ENCODE results near the gene USP31.

DNA sequence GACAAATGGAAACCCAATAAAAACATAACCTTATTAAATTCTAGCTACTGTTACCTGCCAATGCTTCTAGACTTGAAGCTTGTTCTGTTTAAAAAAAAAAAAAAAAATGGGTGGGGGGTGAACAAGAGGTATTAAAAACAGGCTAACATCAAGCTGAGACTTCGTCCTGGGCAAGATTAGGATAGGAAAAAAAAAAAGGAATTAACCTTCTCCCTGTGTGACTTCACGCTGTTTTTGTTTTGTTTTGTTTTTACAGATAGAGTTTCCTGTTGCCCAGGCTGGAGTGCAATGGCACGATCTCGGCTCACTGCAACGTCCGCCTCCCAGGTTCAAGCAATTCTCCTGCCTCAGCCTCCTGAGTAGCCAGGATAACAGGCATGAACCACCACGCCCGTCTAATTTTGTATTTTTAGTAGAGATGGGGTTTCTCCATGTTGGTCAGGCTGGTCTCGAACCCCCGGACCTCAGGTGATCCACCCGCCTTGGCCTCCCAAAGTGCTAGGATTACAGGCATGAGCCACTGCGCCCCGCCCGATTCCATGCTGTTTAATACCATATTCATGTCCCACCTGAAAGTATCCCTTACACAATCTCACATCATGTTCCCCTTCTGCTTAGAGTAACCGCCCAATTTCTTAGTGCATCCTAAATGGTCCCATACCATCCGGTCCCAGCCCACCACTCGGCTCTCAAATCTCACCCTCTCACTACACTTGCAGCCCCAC is 2.2 kb downstream of the USP31 start:
- TF ChIP-seq POLR2A (IDR thresholded peaks at IDR 0.05) = no peak
- TF ChIP-seq, protein P1, sequence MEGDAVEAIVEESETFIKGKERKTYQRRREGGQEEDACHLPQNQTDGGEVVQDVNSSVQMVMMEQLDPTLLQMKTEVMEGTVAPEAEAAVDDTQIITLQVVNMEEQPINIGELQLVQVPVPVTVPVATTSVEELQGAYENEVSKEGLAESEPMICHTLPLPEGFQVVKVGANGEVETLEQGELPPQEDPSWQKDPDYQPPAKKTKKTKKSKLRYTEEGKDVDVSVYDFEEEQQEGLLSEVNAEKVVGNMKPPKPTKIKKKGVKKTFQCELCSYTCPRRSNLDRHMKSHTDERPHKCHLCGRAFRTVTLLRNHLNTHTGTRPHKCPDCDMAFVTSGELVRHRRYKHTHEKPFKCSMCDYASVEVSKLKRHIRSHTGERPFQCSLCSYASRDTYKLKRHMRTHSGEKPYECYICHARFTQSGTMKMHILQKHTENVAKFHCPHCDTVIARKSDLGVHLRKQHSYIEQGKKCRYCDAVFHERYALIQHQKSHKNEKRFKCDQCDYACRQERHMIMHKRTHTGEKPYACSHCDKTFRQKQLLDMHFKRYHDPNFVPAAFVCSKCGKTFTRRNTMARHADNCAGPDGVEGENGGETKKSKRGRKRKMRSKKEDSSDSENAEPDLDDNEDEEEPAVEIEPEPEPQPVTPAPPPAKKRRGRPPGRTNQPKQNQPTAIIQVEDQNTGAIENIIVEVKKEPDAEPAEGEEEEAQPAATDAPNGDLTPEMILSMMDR (IDR thresholded peaks at IDR 0.05) = no peak
- TF ChIP-seq POLR2AphosphoS5 (IDR thresholded peaks at IDR 0.05) = no peak

Data from prostate gland (tissue), 2 donors.